ENCODE results near the gene BAD. TPM values are rescaled to one million over a fixed set of nuclear protein-coding genes. Genes with fewer than 3 reads are reported as not detected.

BAD gene
- total RNA-seq, 1 experiment from 2014 or later: 23.3 TPM

- Histone ChIP-seq H2BK5ac (ENCODE audit: insufficient read length, low read length) (no peak overlapping the region), H4K8ac (replicated peaks; ENCODE audit: insufficient read length, low read depth, low read length) (no peak overlapping the region), H2BK120ac (ENCODE audit: low read depth, low read length, poor library complexity, severe bottlenecking) (no peak overlapping the region), H3K4me1 (ENCODE audit: insufficient read depth, low read length) (no peaks in the 10 kb centered on the region; the same call in 1 of the 2 replicates), H2BK20ac (ENCODE audit: low read depth, low read length, poor library complexity, severe bottlenecking) (no peak overlapping the region), H3K23ac (ENCODE audit: insufficient read length, low read depth, low read length) (no peak overlapping the region), H4K91ac (ENCODE audit: insufficient read length, low read depth, low read length) (no peak overlapping the region), H3K27ac (ENCODE audit: insufficient read length, low read depth, low read length) (no peak overlapping the region), H3K9ac (ENCODE audit: extremely low read depth, insufficient read length, low read length) (no peak overlapping the region), H3K18ac (ENCODE audit: insufficient read length, low read depth, low read length) (no peak overlapping the region), H3K27me3 (ENCODE audit: insufficient read depth, low read length) (no peaks in the 10 kb centered on the region), H3K14ac (ENCODE audit: insufficient read depth, low read length) (no peak overlapping the region), H3K23me2 (ENCODE audit: insufficient read length, low read depth, low read length, poor library complexity, severe bottlenecking) (no peaks in the 10 kb centered on the region), H3K79me2 (ENCODE audit: insufficient read depth, low read length) (no peaks in the 10 kb centered on the region), H3K56ac (ENCODE audit: insufficient read length, low read depth, low read length) (no peak overlapping the region), H4K5ac (ENCODE audit: insufficient read length, low read depth, low read length) (no peak overlapping the region), H3K4me2 (ENCODE audit: insufficient read depth, insufficient read length, low read length) (no peak overlapping the region), H2BK15ac (ENCODE audit: low read depth, low read length) (no peak overlapping the region), H3K9me3 (ENCODE audit: control insufficient read depth, low read depth, low read length) (no peaks in the 10 kb centered on the region), H4K20me1 (ENCODE audit: control insufficient read depth, insufficient read depth, insufficient read length) (peaks cover 2% of the 10 kb centered on the region), H2AFZ (ENCODE audit: low read length) (no peak overlapping the region), H3K4ac (ENCODE audit: low read depth, low read length) (no peak overlapping the region), H3K79me1 (ENCODE audit: insufficient read depth, low read depth, low read length, poor library complexity, severe bottlenecking) (no peaks in the 10 kb centered on the region), H2AK5ac (ENCODE audit: insufficient read length, low read length) (no peak overlapping the region), H3T11ph (ENCODE audit: low read length) (no peak overlapping the region), H2BK12ac (ENCODE audit: insufficient read length, low read depth, low read length) (no peak overlapping the region)
- no CpG with 5 or more reads among the region's 7 CpGs for WGBS (ENCODE audit: extremely low coverage, insufficient read length, low lambda C conversion rate)
- H3K4me1 Mint-ChIP-seq: peaks cover 21 to 28% of the 10 kb centered on the region in 2 experiments
- H3K4me3 Mint-ChIP-seq: no peak overlapping the region
- H3K36me3 Mint-ChIP-seq (ENCODE audit: insufficient read depth in 1 of 3, low read depth in 3 of 3): peaks cover 9 to 22% (median 19%) of the 10 kb centered on the region in 3 experiments; a peak in 6 of 7 replicates
- no peak for TF ChIP-seq CTCF (conservative IDR thresholded peaks at IDR 0.05)
- no peaks in the 10 kb centered on the region for H3K9me3 Mint-ChIP-seq
- no peak for DNase-seq
- H3K27me3 Mint-ChIP-seq (ENCODE audit: low read depth): no peaks in the 10 kb centered on the region
- peak overlapping the region; percentile 28 to 70 (median 68); a peak in 2 of 7 replicates for H3K27ac Mint-ChIP-seq
These were observed 38.4 kb upstream of the BAD start for GRCh38 chr11:64322925-64323260.
